Renal cortex interstitium (tissue), 11 donors: ENCODE results near the gene TRIP13. TPM values are rescaled to one million over a fixed set of nuclear protein-coding genes. Genes with fewer than 3 reads are reported as not detected.

Experiments used
- DNase-seq, 11 donors: peaks; one replicate each; pipeline ENCODE4 v3.0.0-alpha.2; 2013; ENCODE audit warnings: low read depth in 9 of 11, low spot score in 4 of 11; ENCODE audit errors: extremely low read depth in 1 of 11
- polyA plus RNA-seq, 3 donors: library from polyadenylated mRNA; unstranded; fragments of 120-200 nt; gene quantifications; one replicate each; pipeline ENCODE4 v1.2.1, GENCODE V29; 2013; ENCODE audit not compliant: insufficient read length in 3 of 3

Gene TRIP13
- polyA plus RNA-seq, 3 donors = 11.0 to 19.0 (median 16.1) TPM

DNA sequence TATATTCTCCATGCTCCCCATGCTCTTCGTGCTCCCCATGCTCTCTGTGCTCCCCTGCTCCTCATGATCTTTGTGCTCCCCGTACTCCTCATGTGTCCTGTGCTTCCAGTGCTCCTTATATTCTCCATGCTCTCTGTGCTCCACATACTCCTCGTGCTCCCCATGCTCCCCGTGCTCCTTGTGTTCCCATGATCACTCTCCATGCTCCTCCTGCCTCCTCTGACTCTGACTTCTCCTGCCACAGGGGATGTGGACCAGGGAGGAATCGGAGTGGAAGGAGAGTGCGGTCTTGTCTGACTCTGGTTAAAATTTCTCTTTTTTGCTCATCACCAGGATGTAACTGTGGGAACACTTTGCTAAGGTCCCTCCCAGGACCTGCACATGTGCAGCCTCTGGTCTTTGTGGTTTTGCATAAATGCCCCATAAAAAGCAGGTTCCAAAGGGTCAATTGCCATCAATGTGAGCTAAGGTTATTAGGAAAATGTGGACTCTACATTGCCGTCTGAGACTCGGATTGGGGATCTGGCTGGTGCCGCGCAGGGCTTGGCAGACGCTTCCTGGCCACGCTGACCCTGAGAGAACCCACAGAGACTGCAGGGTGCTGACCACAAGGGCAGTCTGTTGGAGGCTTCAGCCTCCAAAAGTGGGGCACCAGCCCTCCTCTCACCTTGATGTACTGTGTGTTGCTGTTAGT, 52.5 kb downstream of the TRIP13 start:
- DNase-seq = no peak

- no peak for DNase-seq
Observed at GRCh38 chr5:945691-946551, 53.2 kb downstream of the TRIP13 start.

DNA sequence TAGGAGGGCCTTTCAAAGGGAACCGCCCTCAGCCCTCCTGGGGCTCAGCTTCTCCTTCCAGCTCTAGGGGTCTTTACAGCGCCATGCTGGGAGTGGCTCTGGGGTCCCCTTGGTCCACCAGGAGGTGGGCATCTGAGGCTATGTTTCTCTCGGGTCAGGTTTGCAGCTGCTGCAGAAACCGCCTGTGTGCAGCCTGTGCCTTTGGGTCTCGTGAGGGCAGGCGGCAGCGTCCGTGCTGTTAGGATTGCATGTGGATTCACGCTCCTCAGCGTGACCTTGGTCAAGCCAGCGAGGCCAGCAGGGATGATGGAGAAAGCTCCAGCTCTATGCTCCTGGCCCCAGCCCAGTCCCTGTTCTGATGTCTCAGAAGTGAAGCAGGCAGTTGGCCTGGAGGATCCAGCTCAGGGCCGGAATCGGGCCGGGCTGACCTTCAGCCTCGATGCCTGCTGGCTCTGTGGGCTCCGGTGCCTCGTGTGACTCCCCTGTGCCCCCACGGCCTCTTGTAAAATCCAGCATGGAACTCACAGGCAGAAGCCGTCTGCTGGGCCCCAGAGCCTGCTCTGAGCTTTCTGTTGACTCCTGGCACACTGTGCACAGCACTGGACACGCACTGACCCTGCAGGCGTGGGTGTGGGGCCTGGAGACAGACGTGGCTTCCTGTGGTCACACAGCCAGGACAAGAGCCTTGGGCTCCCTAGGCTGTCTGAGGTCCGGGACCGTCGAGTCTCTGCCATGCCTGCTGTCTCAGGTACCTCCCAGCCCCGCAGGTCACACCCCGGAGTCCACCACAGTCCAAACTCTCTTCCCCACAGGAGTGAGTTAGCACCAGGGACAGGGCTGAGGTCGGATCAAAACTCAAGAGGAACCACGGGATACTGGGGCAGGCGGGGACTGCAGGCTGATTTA, 54.3 kb downstream of the TRIP13 start:
- no peak for DNase-seq

DNA sequence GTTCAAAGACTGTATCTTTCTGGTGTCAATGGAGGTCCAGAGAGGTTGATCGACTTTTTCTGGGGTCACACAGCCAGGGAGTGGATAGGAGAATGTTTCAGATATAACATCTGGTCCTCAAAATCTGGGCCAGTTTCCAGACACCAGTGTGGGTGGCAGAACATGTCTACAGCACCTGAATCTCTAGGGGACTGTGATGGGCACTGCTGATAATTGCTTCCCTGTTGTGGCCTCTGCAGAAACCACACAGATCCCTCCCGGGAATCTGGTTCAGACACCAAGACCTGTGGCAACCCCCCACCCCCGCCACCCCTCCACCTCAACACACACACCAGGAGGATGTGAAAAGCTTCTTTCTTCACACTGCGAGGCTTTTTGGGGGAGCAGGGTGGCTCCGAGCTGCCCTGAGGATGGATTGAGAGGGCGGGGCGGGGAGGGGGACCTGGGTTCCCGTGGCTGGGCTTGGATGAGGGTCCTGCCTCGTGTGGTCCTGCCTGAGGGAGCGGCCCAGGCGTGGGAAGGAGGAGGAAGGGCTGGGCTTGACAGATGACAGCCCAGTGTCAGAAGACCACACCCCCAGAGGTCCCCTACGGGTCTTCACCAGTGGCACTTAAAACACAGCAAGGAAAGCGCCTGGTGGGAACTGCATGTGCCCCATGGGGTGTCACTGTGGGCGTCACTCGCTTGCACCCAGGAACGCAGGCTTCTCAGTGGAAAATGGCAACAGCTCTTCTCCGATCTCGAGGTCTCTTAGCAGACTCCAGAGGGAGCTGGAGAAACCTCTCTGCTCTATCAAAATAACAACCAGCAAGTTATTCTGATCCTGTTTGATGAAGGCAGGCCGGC, 55.2 kb downstream of the TRIP13 start:
- no peak for DNase-seq

DNA sequence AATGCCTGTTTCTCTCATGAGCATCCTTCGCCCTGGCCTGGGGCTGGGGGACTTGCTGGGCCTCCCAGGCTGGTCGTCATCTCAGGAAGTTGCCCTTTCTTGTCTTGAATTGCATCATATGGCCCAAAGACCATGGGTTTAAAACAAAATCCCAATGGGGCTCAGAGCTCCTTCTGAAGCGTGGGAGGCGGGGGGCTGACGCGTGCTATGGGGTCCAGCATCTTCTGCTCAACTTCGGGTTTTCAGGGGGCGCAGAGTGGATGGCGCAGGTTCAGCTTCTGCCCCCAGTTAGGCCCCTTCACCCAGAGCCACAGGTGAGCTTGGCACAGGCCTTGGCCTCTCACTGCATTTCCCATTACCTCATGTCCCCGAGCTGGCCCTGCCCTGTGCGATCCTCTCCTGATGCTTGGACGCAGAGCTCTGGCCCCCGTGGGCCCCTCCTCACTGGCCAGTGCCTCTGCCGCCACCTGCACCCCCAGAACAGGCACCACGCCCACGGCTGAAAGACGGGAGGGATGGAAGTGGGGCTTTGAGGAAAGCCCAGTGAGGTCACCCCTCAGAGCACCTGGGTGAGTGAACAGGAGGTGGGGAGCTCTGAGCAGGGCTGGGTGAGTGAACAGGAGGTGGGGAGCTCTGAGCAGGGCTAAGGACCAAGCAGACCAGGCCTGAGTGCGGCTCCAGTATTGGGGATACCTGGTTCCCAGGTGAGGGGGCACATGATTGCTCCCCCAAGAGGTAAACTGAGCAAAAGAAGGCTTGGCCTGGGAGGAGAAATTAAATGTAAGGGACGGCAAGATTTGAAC, 56.0 kb downstream of the TRIP13 start:
- no peak for DNase-seq

DNA sequence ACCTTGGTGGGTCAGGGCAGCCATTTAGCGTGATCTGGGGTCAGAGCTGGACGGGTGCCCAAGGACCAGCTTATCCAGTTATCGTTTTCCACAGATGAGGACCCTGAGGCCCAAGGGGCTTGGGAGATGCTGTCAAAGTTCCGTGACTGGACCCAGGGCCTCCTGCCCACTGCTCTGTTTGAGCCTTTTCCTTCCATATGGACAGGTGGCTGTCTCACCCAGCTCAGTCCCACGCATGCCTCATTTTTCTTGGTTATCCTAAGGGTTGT, 56.5 kb downstream of the TRIP13 start:
- no peak for DNase-seq

DNA sequence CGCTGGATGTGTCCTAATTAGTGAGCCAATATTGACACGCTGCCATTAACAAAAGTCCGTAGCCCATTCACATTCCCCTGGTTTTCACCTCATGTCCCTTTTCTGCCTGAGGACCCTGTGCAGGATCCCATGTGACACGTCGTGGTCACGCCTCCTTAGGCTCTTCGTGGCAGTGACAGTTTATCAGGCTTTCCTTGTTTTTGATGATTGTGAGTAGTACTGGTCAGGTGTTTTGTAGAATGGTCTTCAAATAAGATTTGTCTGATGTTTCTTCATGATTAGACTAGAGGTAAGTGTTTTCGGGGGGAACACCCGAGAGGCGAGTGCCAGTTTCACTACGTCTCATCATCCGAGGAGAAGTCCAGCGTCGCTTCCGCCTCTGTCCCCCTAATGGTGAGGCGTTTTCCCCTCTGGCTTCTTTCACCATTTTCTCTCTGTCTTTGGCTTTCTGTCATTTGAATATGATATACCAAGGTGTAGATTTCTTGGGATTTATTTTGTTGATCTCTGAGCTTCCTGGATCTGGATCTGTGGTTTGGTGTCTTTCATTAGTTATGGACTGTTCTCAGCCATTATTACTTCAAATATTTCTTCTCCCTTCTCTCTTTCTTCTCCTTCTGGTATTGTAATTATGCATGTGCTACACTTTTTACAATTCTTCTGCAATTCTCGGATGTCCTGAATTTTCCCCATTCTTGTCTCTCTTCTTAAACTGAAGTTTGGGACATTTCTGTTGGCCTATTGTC, 57.3 kb downstream of the TRIP13 start:
- DNase-seq = no peak

- no peak for DNase-seq
Observed at GRCh38 chr5:951940-952596, 59.4 kb downstream of the TRIP13 start.

DNA sequence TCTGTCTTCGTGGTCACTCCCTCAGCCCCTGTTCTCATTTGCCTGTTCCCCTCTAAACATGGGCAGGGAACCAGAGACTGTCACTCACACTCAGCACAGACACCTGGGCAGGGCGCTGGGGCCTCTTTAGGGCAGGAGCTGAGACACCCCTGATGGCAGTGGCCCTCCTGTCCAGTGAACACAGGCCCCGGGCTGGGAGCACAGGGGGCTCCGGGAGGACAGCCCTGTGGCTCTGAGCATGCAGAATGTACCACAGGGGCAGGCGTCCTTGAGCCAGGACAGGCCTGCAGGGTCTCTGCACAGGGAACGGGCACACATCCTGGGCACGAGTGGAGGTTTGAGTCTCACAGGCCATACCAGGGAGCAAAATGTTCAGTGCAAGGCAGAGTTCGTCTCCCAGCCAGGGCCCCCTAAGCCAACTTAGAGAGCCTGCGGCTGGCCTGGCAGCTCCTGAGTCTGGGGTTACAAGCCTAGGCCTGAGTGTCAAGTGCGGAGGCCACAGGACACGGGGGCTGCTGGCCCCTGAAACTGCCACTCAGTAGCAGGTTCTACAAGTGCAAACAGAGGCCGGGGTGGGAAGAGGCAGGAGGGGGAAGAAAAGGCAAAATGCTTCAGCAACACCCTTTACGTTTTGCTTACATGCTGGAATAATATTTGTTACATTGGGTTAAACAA, 60.0 kb downstream of the TRIP13 start:
- no peak for DNase-seq

DNA sequence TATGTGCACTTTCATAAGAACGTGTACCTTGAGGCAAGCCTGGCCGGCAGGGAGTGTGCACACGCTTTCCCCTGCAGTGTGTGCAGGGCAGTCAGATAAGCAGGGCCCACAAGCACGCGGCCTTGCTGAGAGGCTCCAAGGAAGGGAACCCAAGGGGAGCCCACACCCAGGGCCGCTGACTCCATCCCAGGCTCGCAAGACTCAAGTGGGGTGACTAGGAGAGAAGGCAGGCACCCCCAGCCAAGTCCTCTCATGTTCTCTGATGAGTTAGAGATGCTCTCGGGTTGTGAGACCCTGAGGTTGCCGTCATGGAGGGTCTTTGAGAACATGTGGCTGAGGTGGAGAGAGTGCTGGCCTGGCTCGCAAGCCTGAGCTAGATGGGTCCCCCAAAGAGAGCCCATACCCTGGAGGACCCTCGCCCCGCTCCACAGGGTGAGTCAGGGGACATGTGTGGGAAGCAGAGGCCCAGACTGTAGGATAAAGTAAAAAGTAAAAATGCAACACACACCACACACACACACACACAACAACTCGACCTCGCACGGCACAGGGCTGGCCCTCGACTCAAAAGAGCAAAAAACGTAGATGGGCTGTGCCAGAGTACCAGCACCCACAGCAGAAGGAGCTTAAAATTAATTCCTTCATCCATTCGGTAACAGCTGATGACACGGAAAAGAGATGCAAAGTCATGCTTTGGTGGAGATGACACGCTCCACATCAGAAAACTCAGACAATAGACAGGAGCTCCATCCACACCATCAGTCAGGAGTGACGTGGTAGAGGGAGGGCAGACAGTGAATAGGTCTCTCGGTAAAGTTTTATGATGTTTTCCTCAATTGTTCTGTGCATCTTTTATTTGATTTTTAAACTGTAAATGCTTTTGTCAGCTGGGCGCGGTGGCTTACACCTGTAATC, 61.1 kb downstream of the TRIP13 start:
- DNase-seq = no peak

- DNase-seq = no peak
Observed at GRCh38 chr5:955886-956761, 63.4 kb downstream of the TRIP13 start.

DNA sequence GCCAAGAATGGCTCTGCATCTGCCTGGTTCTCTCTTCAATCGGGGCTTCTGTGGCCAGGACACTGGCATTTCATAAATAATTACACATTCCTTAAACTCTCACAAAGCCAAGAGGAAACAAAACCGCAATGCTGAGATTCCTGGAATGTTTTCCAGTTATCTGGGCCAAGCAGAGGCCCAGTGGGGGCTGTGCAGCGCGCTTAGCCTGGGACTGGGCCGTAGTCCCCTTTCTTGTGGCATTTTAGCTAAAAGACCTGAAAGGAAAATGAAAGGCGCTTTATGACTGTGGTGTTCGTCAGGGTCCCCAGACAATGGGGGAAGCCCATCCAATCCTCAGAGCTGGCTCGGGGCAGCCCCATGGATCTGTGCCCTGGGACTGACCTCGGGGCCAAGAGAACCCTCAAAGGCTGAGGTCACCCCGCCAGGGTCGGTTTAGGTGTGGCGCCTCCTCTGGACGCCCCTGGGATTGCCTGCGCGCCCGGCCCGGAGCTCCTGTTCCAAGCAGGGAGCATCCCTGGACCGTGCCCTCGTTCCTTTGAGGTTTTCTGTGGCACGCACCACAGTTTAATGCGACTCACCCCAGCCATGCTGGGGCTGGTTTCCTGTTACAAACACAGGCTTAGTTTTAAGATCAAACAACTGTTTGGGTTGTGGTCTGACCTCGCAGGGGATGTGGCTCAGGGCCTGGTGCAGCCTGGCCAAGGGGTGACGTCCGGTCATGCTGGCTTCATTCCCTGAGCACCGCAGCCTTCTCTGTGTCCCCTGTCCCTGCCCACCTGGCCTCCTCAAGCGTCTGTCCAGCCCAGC, 64.5 kb downstream of the TRIP13 start:
- DNase-seq = peak in 3 of 11 donors; percentile 61 to 81 (median 76)

- no peak for DNase-seq
Observed at GRCh38 chr5:957748-958485, 65.2 kb downstream of the TRIP13 start.
